Spleen (tissue), 7 donors: ENCODE measurements around the gene CREB1.

Experiments
- POLR2A ChIP-seq, 3 donors: fragments of 450-650 bp; IDR thresholded peaks; one replicate each; pipeline ENCODE4 v1.5.1; 2017; ENCODE audit warnings: antibody characterized with exemption in 3 of 3, mild to moderate bottlenecking in 1 of 3
- POLR2AphosphoS5 ChIP-seq, 3 donors: sonication (generic); formaldehyde crosslinking; IDR thresholded peaks; one replicate each; pipeline ENCODE4 v1.5.1; 2017; ENCODE audit warnings: antibody characterized with exemption in 3 of 3
- TF ChIP-seq, protein P1 (sequence below), 11 experiments: fragments of 200-600 bp in 7 of 11; fragments of 450-650 bp in 4 of 11; sonication (generic) in 4 of 11; IDR thresholded peaks in 8 of 11; conservative IDR thresholded peaks in 3 of 11; 1 replicate in 7 of 11; 2 replicates in 4 of 11; pipeline versions ENCODE4 v1.4.0 to v1.8.0; 2016 to 2021; ENCODE audit warnings: antibody characterized with exemption in 11 of 11, inconsistent platforms in 4 of 11, mild to moderate bottlenecking in 1 of 11
- donor health status: DM: no; HTN: no; CAD: no; lungs with moderate emphysema.
- donor health status: DM: no; HTN: no; CAD: no.
- donor health status: DM: no; HTN: no; CAD: no.

DNA sequence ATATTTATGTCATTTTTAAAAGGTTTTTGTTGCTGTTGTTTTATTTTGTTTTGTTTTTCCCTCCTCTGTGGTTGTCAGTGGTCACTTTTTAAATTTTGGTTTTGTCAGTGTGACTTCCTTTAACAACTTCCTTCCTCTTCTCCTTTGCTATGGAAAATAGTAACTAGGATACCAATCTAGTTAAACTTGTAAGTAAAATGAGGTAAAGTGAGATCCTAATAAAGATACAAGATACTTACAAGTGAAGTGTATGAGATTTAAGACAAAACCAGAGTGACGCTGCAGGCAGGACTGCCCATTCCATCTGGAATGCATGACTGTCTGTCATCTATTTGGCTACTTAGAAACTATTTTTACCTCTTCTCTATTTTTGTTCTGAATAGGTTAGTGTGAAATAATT lies 30.6 kb upstream of the CREB1 start:
- no peak for TF ChIP-seq POLR2AphosphoS5 (IDR thresholded peaks at IDR 0.05)
- TF ChIP-seq, protein P1, sequence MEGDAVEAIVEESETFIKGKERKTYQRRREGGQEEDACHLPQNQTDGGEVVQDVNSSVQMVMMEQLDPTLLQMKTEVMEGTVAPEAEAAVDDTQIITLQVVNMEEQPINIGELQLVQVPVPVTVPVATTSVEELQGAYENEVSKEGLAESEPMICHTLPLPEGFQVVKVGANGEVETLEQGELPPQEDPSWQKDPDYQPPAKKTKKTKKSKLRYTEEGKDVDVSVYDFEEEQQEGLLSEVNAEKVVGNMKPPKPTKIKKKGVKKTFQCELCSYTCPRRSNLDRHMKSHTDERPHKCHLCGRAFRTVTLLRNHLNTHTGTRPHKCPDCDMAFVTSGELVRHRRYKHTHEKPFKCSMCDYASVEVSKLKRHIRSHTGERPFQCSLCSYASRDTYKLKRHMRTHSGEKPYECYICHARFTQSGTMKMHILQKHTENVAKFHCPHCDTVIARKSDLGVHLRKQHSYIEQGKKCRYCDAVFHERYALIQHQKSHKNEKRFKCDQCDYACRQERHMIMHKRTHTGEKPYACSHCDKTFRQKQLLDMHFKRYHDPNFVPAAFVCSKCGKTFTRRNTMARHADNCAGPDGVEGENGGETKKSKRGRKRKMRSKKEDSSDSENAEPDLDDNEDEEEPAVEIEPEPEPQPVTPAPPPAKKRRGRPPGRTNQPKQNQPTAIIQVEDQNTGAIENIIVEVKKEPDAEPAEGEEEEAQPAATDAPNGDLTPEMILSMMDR (IDR thresholded peaks at IDR 0.05 in 8 of 11, conservative IDR thresholded peaks at IDR 0.05 in 3 of 11) = no peak
- TF ChIP-seq POLR2A (IDR thresholded peaks at IDR 0.05) = no peak
